H1 (cell line): Measurements from ENCODE around the gene SPIRE2. TPM values are rescaled to one million over a fixed set of nuclear protein-coding genes. Genes with fewer than 3 reads are reported as not detected.

Source experiments
- TAF1 ChIP-seq: IDR thresholded peaks from 2 replicates; pipeline ENCODE4 v1.6.1; 2011; ENCODE audit warnings: mild to moderate bottlenecking, low read depth, low read length
- polyA plus RNA-seq, 7 experiments: library from polyadenylated mRNA; depleted of rRNA in 3 of 7; stranded (reverse) in 5 of 7; unstranded in 2 of 7; fragments of >200 nt in 5 of 7; fragments of 200-250 nt in 2 of 7; gene quantifications; 1 replicate in 5 of 7; 2 replicates in 1 of 7; 4 replicates in 1 of 7; pipeline versions ENCODE4 v1.2.1 to v1.2.3, GENCODE V29; 2011 to 2013; ENCODE audit warnings: missing spikeins in 2 of 7, mixed read lengths in 2 of 7
- total RNA-seq: library from RNA; stranded (reverse); fragmentation: NEBNext Ultra II Directional; extraction: Animal tissue kit (Norgen Biotek cat#: 25700); gene quantifications from 2 replicates; pipeline ENCODE4 v1.2.1, GENCODE V29; 2021

The SPIRE2 gene
- total and polyA plus RNA-seq, 2 of the 8 experiments (the other 6 are each of a cell fraction or from before 2014, with no cell fraction given) = 7.4 to 15.4 TPM

GRCh38 chr16:89905511-89906139 is 77.3 kb downstream of the SPIRE2 start (continued):
- no peak for TF ChIP-seq TAF1
